Transverse colon (tissue), 4 donors: Measurements from ENCODE around the gene KANSL3. TPM values are rescaled to one million over a fixed set of nuclear protein-coding genes. Genes with fewer than 3 reads are reported as not detected.
A peak's percentile ranks its signal among the peaks of the same experiment; 100 is the strongest.
"Not testable (repeated sequence)": the region's sequence is repeated elsewhere in the genome, so short reads cannot be mapped to it uniquely, and the experiment has no call there.

ENCODE experiments used
- DNase-seq: peaks from one replicate; pipeline ENCODE4 v3.0.0-alpha.2; 2019
- H3K27ac ChIP-seq, 4 donors: fragments of 200-600 bp; sonication (generic); 2 replicates each; pipeline ENCODE4 v1.5.1; 2016 to 2018; ENCODE audit warnings: inconsistent platforms in 4 of 4
- H3K27me3 ChIP-seq: fragments of 200-600 bp; sonication (generic); 2 replicates; pipeline ENCODE4 v1.5.1; 2017; ENCODE audit warnings: inconsistent platforms
- H3K36me3 ChIP-seq, 4 donors: fragments of 200-600 bp; sonication (generic); 2 replicates each; pipeline ENCODE4 v1.5.1; 2017 to 2019; ENCODE audit warnings: inconsistent platforms in 4 of 4
- H3K4me1 ChIP-seq, 4 donors: fragments of 200-600 bp; sonication (generic); 2 replicates each; pipeline ENCODE4 v1.5.1; 2017 to 2020; ENCODE audit warnings: inconsistent platforms in 4 of 4
- H3K4me3 ChIP-seq, 4 donors: fragments of 200-600 bp; sonication (generic); 1 replicate in 1 of 4; 2 replicates in 3 of 4; pipeline versions ENCODE4 v1.5.1 to v1.6.1; 2017 to 2019; ENCODE audit warnings: inconsistent platforms in 4 of 4
- H3K9me3 ChIP-seq, 2 donors: fragments of 200-600 bp; sonication (generic); 2 replicates each; pipeline ENCODE4 v1.5.1; 2017 to 2019; ENCODE audit warnings: inconsistent platforms in 2 of 2
- EP300 ChIP-seq: sonication (generic); formaldehyde crosslinking; IDR thresholded peaks from one replicate; pipeline ENCODE4 v1.6.1; 2017; ENCODE audit warnings: antibody characterized with exemption, low read depth
- POLR2A ChIP-seq: fragments of 450-650 bp; IDR thresholded peaks from one replicate; pipeline ENCODE4 v1.6.1; 2016; ENCODE audit warnings: antibody characterized with exemption, mild to moderate bottlenecking, moderate library complexity
- POLR2AphosphoS5 ChIP-seq, 3 donors: sonication (generic); formaldehyde crosslinking; IDR thresholded peaks; one replicate each; pipeline ENCODE4 v1.6.1; 2016; ENCODE audit warnings: antibody characterized with exemption in 3 of 3
- WGBS, 2 donors: methylation state at CpG; one replicate each; pipeline ENCODE4 v1.1.5; 2018; ENCODE audit warnings: low coverage in 1 of 2; 5-methylcytosine and 5-hydroxymethylcytosine counted together
- in situ Hi-C, 4 donors: fragments of 200-750 bp; cut with MboI; loops; one replicate each; pipeline versions ENCODE4 v1.15.0 to v1.15.1; 2017; ENCODE audit warnings: low sequenced_read_pairs in 3 of 4, low pct_ligation_motif_present in 1 of 4, low pct_unique_long_range_greater_than_20kb in 1 of 4
- intact Hi-C: fragments of 100-400 bp; cut with DNase I; formaldehyde crosslinking; loops from one replicate; pipeline ENCODE4 v1.15.1; 2023; ENCODE audit warnings: low total_unique reads
- total RNA-seq, 4 donors: library from RNA; depleted of rRNA; stranded (reverse); fragments of >200 nt; gene quantifications; one replicate each; pipeline ENCODE4 v1.1.0, GENCODE V29; 2016
- TF ChIP-seq, protein P1 (sequence below), 5 experiments: fragments of 200-600 bp in 3 of 5; fragments of 450-650 bp in 2 of 5; sonication (generic) in 3 of 5; IDR thresholded peaks; 1 replicate in 2 of 5; 2 replicates in 3 of 5; pipeline ENCODE4 v1.5.1; 2016 to 2017; ENCODE audit warnings: antibody characterized with exemption in 5 of 5, inconsistent platforms in 3 of 5, mild to moderate bottlenecking in 2 of 5, moderate library complexity in 1 of 5

Gene KANSL3
- total RNA-seq, 4 donors from 2014 or later, result 45.6 to 59.9 (median 53.4) TPM

DNA sequence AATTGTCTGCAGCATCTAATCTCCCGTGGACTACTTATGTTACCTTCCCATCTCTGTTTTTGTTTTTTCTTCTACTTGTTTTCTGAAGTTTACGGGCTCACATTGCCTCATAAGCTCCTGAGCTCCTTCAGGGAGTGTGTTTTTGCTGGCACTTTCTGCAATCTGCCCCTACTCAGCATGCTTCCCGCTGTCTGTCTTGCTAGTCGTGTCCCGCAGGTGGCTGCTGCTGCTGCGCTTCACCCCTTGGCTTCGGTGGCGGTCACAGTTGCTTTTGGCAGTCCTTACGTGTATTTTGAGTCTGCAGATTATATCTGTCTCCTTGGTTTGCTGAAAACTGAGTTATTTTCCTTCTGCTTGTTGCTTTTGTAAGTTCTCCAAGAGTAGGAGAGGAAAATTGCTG, 41.7 kb upstream of the KANSL3 start:
- no peaks in the 10 kb centered on the region for H3K36me3 ChIP-seq
- 63 to 64% methylated on average over 2 to 9 of the region's 9 CpGs for WGBS, 2 donors
- TF ChIP-seq POLR2A, result no peak
- TF ChIP-seq EP300, result no peak
- TF ChIP-seq, protein P1, sequence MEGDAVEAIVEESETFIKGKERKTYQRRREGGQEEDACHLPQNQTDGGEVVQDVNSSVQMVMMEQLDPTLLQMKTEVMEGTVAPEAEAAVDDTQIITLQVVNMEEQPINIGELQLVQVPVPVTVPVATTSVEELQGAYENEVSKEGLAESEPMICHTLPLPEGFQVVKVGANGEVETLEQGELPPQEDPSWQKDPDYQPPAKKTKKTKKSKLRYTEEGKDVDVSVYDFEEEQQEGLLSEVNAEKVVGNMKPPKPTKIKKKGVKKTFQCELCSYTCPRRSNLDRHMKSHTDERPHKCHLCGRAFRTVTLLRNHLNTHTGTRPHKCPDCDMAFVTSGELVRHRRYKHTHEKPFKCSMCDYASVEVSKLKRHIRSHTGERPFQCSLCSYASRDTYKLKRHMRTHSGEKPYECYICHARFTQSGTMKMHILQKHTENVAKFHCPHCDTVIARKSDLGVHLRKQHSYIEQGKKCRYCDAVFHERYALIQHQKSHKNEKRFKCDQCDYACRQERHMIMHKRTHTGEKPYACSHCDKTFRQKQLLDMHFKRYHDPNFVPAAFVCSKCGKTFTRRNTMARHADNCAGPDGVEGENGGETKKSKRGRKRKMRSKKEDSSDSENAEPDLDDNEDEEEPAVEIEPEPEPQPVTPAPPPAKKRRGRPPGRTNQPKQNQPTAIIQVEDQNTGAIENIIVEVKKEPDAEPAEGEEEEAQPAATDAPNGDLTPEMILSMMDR (IDR thresholded peaks at IDR 0.05), result no peak
- TF ChIP-seq POLR2AphosphoS5 (IDR thresholded peaks at IDR 0.05), result no peak
- H3K4me3 ChIP-seq, result no peak overlapping the region
- peaks cover 0 to 4% (median 2%) of the 10 kb centered on the region in 4 donors for H3K4me1 ChIP-seq
- intact Hi-C loops, result no loop called here
- no peaks in the 10 kb centered on the region for H3K27me3 ChIP-seq
- in situ Hi-C loops, result no loop called here
- H3K27ac ChIP-seq, result no peak overlapping the region
- DNase-seq, result no peak
- H3K9me3 ChIP-seq, result no peaks in the 10 kb centered on the region

DNA sequence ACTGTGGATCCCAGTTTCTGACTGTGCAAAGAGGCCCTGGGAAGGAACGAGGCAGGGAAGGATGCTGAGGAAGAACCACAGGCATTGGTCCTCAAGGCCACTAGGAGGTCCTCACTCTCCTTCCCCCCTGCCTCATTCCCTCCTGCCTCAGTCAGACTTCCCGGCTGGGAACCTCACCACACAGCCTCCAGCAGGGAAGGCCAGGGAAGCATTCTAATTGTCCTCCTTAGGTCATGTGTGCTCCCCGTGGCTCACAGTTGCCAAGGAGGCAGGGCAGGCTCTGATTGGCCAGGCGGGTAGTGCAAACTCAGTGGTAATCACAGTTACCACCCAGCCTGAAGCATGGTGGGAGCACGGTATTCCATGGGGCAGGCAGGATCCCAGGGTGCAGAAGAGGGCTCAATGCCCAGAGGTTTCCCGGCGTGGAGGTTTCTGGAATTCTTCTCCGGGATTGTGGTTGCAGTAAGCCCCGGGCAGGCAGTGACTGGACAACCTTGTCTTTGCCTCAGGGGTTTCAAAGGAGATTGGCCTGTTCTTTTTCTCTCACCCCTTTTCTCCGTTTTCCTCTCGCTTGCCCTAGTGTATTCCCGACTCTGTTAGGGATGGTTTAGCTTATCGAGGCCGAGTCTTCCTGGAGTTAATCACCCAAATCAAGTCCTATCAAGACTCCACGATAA, 31.6 kb upstream of the KANSL3 start:
- DNase-seq, result no peak
- in situ Hi-C loops, result no loop called here

DNA sequence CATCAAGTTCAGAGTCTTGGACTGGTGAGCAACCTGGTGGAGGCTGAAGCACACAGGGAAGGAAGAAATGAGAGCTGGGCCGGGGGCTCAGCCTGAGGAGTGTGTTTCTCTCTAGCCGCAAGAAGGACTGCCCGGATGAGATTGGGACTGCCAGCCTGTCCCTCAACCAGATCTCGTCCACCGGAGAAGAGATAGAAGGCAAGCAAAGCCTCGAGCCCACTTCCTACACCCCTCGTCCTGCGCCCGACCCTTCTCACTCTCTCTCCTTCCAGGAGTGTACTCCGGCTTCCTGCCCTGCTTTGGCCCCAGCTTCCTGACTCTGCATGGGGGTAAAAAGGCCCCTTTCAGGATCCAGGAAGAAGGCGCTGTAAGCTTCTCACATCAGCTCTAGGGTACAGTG, 30.7 kb upstream of the KANSL3 start:
- intact Hi-C loops (no loop called here), in situ Hi-C loops (no loop called here)
- TF ChIP-seq, protein P1 (IDR thresholded peaks at IDR 0.05), result no peak
- TF ChIP-seq POLR2AphosphoS5 (IDR thresholded peaks at IDR 0.05) (no peak), POLR2A (no peak), EP300 (no peak)
- Histone ChIP-seq H3K27me3 (no peaks in the 10 kb centered on the region), H3K27ac (no peak overlapping the region), H3K36me3 (no peaks in the 10 kb centered on the region), H3K9me3 (no peaks in the 10 kb centered on the region), H3K4me1 (no peaks in the 10 kb centered on the region), H3K4me3 (no peak overlapping the region)
- 91 to 94% methylated on average over 6 to 11 of the region's 11 CpGs for WGBS, 2 donors
- no peak for DNase-seq

More for the DNA sequence above, 31.6 kb upstream of the KANSL3 start:
- Histone ChIP-seq H3K4me3 (no peak overlapping the region), H3K4me1 (no peaks in the 10 kb centered on the region), H3K9me3 (no peaks in the 10 kb centered on the region), H3K36me3 (no peaks in the 10 kb centered on the region), H3K27ac (no peak overlapping the region), H3K27me3 (no peaks in the 10 kb centered on the region)
- TF ChIP-seq EP300, result no peak
- TF ChIP-seq POLR2AphosphoS5 (IDR thresholded peaks at IDR 0.05), result no peak
- TF ChIP-seq, protein P1 (IDR thresholded peaks at IDR 0.05), result no peak
- TF ChIP-seq POLR2A, result no peak
- intact Hi-C loops, result no loop called here
- 85% methylated on average over 4 to 15 of the region's 15 CpGs for WGBS, 2 donors

DNA sequence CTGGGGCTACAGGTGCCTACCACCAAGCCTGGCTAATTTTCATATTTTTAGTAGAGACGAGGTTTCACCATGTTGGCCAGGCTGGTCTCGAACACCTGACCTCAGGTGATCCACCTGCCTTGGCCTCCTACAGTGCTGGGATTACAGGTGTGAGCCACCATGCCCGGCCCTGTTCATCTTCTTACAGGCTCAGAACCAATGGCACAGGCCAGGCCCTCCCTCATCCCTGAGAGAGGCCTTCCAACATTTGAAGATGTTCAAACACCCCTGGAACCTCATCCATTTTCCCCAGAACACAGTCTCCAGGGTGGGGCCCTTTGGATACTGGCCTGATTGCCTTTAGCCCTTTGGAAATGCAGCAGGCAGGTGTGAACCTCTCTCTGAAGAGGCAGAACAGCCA, 27.6 kb upstream of the KANSL3 start:
- not testable (repeated sequence) for DNase-seq
- peak overlapping the region; percentile 1 to 33 (median 8) for H3K27ac ChIP-seq
- WGBS, 2 donors, result 70 to 98% methylated on average over 3 of the region's 3 CpGs

DNA sequence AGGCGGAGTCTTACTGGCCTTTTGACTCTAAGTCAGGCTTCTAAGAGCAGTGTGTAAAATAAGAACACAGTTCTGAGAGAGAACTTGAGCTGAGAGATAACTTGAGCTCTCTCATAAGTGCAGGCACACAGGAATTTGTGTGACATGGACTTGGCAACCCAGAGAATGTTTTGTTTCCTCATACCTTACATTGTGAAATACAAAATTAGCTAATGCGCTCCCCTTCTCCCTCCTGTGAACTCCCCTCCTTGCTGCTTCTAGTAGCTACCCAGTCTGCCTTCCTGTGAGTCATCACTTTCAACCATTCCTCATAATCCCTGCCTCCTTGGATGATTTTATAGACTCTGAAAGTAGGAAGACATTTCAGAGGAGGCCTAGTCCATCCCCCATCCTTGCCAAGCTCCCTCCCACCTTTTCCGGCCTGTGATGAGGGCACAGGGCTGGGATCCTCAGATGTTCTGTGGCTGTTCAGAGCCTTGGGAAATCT, 27.0 kb upstream of the KANSL3 start:
- Histone ChIP-seq H3K36me3 (no peaks in the 10 kb centered on the region), H3K4me1 (no peaks in the 10 kb centered on the region), H3K27ac (peak overlapping the region; percentile 1 to 33 (median 8)), H3K9me3 (no peaks in the 10 kb centered on the region), H3K27me3 (no peaks in the 10 kb centered on the region), H3K4me3 (no peak overlapping the region)
- TF ChIP-seq EP300, result no peak
- TF ChIP-seq POLR2AphosphoS5 (IDR thresholded peaks at IDR 0.05), result peak in 1 of 3 donors; percentile 21
- no peak for DNase-seq
- in situ Hi-C loops, result no loop called here
- intact Hi-C loops, result no loop called here
- WGBS, 2 donors, result 77 to 82% methylated on average over 2 to 3 of the region's 3 CpGs

More for the DNA sequence above, 27.6 kb upstream of the KANSL3 start:
- H3K27me3 ChIP-seq, in situ Hi-C loops, H3K36me3 ChIP-seq, H3K4me1 ChIP-seq, H3K4me3 ChIP-seq, H3K9me3 ChIP-seq, intact Hi-C loops: not testable (repeated sequence)
